Glomerular visceral epithelial cell (primary cell): ENCODE results near the gene GUK1.
A peak's percentile ranks its signal among the peaks of the same experiment; 100 is the strongest.

Source experiments
- DNase-seq: peaks from one replicate; pipeline ENCODE4 v3.0.0-alpha.2; 2016; ENCODE audit errors: extremely low spot score

Gene GUK1, protein sequence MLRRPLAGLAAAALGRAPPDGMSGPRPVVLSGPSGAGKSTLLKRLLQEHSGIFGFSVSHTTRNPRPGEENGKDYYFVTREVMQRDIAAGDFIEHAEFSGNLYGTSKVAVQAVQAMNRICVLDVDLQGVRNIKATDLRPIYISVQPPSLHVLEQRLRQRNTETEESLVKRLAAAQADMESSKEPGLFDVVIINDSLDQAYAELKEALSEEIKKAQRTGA

GRCh38 chr1:228139931-228140723 lies at the start of gene GUK1:
Gene GUK1 (plus strand): TSS chr1:228140279. CDS start chr1:228140303, 24 bp downstream.
- DNase-seq: peak; percentile 100

- peak; percentile 30 for DNase-seq
Observed at GRCh38 chr1:228090613-228091081, 49.4 kb upstream of the GUK1 start.

GRCh38 chr1:228091084-228091483 lies 49.0 kb upstream of the GUK1 start:
- no peak for DNase-seq

- DNase-seq: no peak
Observed at GRCh38 chr1:228092342-228093049, 47.6 kb upstream of the GUK1 start.

- DNase-seq: no peak
Observed at GRCh38 chr1:228093050-228093906, 46.8 kb upstream of the GUK1 start.

DNA sequence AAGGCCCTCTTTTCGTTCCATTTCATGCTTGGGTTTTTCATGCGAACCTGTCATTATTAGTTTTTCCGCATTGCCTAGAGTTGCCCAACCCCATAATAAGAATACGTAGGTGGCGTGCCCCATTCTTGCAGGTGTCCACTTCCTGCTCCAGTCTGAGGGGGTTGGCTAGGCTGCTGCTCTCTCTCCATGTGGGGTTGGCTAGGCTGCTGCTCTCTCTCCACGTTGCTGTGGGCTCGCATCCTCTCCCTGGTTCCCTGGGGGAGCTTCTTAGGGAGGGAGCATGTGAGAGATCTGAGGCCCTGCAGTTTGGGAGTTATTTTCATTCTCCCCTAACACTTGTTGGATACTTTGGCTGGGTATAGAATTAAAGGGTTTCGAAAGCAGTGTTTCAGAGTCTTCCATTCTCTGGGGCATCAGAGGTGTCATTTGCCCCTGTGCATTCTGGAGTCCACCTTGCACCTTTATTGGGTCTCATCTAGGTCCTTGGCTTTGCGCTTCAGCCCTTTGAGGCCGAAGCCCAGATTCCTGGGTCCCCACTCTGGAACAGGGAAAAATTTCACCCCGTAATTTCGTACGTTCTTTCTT lies 45.6 kb upstream of the GUK1 start:
- DNase-seq: no peak

- DNase-seq: no peak
Observed at GRCh38 chr1:228095161-228095560, 44.9 kb upstream of the GUK1 start.

GRCh38 chr1:228095938-228096337 lies 44.1 kb upstream of the GUK1 start:
- DNase-seq: no peak

DNA sequence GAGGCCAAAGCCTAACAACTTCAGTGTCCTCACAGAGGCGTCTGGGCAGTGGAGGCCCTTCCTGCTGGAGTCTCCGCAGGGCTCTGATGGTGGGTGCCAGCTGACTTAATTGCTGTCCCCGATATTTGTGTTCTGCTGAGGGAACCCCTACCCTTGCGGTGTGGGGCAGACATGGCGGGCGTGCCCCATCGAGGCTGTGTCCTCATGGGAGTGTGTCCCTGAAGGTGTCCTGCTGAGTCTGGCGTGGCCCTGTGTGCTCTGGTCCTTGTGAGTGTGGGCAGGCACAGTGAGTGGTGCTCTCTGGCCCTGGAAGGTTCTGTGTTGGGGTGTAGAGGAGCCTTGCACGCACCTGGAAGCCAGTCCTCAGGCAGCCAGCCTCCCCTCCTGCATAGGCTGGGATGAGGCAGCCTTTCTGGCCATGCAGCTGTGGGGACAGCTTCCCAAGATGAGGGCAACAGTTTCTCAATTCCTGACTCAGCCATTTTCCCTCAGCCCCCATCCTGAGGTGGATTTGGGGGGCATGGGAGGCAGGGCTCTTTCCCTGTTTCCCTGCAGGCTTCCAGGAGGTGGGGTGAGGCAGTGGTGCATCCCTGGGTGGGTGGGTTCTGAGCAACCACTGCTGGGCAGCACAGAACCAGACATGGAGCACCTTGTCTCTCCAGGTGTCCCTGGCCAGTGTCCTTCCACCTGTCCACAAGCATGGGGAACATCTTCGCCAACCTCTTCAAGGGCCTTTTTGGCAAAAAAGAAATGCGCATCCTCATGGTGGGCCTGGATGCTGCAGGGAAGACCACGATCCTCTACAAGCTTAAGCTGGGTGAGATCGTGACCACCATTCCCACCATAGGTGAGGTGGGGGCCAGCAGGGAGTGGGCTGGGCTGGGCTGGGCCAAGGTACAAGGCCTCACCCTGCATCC lies 43.4 kb upstream of the GUK1 start:
- no peak for DNase-seq

GRCh38 chr1:228097333-228098081 lies 42.6 kb upstream of the GUK1 start:
- DNase-seq: no peak

GRCh38 chr1:228098323-228098931 lies 41.7 kb upstream of the GUK1 start:
- DNase-seq: no peak

DNA sequence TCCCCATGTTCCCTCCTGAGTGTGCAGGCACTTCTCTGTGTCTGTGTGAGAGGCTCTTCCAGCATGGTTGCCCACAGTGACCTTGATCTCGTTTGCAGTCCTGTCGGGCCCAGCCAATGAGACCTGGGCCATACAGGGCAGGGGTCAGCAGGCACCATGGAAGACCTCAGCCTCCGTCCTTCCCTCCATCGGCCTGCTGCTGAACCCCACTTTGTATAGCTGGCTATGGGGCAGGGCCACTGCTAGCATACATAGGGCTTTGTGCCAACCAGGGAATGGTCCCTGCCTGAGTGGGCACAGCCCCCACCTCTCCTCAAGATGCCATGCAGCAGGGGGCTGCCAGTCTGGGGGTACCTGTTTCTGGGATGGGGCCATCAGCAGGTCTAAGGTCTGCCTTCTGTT lies 40.7 kb upstream of the GUK1 start:
- DNase-seq: no peak

DNA sequence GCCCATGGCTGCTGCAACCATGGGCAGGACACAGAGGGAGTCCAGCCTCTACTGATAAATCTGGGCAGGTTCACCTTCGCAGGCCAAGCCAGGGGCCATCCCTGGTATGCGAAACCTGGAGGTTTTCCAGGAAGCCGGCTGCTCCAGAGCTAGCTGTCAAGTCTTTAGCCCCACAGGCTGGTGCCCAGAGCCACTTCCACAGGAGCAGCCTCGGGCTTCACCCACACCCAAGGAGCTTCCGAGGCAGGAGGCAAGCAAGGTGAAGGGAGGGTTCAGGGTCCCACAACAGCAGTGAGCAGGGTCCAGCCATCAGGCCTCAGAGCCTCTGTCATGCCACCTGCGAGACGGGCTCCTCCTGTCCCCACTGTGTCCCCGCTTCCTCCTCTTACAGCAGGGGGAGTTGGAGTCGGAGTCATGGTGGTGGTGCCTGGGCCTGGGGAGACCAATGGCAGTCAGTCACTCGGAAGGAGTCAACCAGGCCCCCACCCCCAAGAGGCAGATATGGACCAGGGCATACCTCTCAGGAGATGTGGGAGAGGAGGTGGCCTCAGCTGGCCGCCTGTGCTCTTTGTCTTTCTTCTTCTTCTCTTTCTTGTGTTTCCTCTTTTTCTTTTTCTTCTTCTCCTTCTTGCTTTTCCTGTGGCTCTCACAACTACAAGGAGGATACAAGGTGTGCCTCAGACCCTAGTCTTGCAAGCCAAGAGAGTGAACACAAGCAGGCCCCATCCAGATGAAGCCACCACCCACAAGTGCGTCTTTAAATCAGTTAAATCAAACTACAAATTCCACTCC lies 39.1 kb upstream of the GUK1 start:
- no peak for DNase-seq

DNA sequence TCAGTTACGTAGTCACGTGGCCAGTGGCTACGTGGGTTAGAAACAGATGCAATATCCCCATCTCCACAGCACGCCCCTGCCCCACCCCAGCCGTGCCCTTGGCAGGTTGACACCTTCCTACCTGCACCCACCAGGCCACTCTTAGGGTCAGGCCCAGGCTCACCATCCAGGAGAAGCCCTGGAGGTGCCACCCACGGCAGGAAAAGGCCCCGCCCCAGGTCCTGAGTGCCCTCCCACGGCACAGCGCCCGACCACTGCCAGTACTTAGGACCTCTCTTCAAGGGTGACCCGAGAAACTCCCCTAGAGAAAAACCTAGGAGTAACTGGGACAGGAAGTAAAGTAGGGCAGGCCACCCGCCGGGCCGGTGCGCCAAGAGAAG lies 38.5 kb upstream of the GUK1 start:
- no peak for DNase-seq

GRCh38 chr1:228101994-228102790 lies 37.9 kb upstream of the GUK1 start:
- DNase-seq: peak; percentile 61

DNA sequence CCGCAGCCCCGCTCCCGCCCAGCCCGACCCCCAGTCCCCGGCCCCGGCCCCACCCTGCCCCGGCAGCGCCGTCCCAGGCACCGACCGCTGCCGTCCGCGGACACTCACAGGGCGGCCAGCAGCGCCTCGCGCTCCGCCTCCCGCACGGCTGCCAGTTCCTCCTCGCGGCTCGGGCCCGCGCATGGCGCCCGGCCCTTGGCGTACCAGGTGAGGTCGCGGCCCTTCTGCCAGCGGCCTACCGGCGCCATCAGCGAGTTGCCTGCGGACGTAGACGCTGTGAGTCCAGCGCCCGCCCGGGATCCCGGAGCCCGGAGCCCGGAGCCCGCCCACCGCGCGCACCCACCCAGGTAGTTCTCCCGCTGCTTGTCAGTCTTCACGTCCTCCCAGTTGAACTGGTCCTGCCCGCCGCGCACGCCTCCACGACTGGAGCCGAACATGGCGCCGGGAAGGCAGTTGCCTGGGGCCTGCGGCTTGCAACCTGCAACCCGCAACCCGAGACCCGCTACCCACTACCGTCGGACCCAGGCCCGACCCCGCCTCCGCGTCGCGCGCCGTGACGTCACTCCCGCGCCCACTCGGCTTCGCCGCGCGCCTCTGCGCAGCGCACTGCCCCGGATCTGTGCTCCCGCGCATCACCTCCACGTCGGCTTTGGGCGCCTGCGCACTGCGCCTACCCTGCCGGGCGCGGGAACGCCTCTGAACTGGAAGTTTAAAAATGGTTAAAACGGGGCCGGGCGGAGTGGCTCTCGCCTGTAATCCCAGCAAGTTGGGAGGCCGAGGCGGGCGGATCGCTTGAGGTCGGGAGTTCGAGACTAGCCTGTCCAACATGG lies 37.1 kb upstream of the GUK1 start, which contains the start of gene C1orf35:
C1orf35 (minus strand) TSS at position 535 of the 830 bp plus-strand sequence; CDS start at position 437, 98 bp downstream.
- DNase-seq: peak; percentile 91
